GM12875 (cell line): ENCODE data around the gene WDFY1.
"Not testable (repeated sequence)": the region's sequence is repeated elsewhere in the genome, so short reads cannot be mapped to it uniquely, and the experiment has no call there.

Experiments
- H3K4me3 ChIP-seq: one replicate; pipeline ENCODE4 v1.5.1; 2011; ENCODE audit warnings: low read depth, low read length, control low read depth
- CTCF ChIP-seq: IDR thresholded peaks from 2 replicates; pipeline ENCODE4 v1.5.1; 2011; ENCODE audit warnings: low read depth, mild to moderate bottlenecking, control low read depth, inconsistent platforms, low read length, moderate library complexity, borderline replicate concordance; ENCODE audit not compliant: insufficient read depth

Gene WDFY1

DNA sequence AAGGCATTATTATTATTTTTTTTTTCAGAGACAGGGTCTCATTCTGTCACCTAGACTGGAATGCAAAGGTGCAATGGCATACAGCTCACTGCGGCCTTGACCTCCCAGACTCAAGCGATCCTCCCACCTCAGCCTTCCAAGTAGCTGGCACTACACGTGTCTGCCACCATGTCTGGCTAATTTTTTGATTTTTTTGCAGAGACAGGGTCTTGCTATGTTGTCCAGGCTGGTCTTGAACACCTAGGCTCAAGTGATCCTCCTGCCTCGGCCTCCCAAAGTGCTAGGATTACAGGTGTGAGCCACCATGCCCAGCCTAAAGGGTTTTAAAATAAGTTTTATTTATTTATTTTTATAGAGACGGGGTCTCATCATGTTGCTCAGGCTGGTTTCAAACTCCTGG, 62.4 kb downstream of the WDFY1 start:
- no peak for TF ChIP-seq CTCF

DNA sequence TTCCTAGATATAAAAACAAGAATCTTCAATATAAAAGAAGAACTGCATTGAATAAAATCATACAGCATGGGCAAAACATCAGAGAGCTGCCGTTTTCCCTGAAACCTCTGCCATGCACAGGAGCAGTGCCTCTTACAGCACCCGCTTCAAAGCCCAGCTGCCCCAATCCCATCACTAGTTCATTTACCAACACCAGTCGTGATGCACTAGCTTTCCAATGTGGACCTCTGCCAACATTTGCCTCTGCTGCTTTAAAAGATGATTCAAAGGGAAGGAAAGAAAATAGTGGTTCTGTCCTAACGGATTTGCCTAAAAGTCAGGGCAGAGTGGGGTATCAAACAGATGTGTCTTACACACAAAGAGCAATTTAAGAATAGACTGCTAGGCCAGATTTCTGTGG, 64.3 kb downstream of the WDFY1 start:
- H3K4me3 ChIP-seq = no peak overlapping the region
- TF ChIP-seq CTCF = no peak

More for the DNA sequence above, 62.4 kb downstream of the WDFY1 start:
- H3K4me3 ChIP-seq = no peak overlapping the region

DNA sequence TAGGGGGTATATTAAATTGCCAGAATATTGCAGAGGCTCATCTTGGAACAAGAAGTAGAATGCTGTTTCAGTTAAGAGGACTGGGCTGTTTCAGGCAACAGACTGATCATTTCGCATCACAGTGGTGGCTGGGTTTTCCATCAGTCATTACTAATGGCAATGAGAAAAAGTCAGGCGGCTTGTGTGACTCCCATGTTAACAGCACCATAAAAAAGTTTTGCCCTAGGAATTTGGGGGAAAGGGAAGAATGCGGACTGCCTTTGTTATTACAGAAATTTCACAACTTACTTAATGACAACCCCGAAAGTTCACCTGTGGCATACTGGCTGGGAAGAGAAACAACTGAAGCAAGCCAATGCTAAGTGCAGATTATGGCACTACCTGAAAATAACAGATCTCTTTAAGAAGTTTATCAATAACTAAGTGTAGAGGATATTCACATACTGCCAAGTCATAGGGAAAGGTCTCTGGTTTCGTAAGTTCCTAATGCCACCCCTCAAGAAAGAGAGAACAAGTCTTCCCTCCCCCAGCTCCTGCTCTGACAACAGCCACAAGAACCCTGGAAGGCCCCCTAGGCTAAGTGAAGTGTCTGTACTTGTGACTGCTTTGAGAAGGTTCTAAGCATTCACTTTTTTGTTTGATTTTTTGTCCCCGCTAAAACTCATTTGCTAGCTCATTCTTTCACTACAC, 67.3 kb downstream of the WDFY1 start:
- TF ChIP-seq CTCF = no peak

GRCh38 chr2:223873672-223874071, 71.5 kb downstream of the WDFY1 start:
- no peak overlapping the region for H3K4me3 ChIP-seq
- no peak for TF ChIP-seq CTCF

More for the DNA sequence above, 67.3 kb downstream of the WDFY1 start:
- H3K4me3 ChIP-seq = no peak overlapping the region

DNA sequence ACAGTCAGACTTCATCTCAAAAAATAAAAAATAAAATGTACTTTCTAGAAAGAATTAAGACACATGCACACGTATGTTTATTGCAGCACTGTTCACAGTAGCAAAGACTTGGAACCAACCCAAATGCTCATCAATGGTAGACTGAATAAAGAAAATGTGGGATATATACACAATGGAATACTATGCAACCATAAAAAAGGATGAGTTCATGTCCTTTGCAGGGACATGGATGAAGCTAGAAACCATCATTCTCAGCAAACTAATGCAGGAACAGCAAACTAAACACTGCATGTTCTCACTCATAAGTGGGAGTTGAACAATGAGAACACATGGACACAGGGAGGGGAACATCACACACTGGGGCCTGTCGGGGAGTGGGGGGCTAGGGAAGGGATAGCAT, 72.4 kb downstream of the WDFY1 start:
- not testable (repeated sequence) for H3K4me3 ChIP-seq

DNA sequence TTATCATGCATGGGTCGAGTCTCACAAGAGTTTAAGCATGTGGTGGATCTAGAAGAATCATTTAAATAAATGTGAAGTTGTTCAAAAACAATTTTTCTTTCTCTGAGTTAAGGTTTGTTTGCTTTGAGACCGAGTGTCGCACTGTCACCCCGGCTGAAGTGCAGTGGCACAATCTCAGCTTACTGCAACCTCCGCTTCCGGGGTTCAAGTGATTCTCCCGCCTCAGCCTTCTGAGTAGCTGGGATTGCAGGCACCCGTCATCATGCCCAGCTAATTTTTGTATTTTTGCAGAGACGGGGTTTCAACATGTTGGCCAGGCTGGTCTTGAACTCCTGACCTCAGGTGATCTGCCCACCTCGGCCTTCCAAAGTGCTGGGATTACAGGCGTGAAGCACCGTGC, 73.5 kb downstream of the WDFY1 start:
- H3K4me3 ChIP-seq = not testable (repeated sequence)

DNA sequence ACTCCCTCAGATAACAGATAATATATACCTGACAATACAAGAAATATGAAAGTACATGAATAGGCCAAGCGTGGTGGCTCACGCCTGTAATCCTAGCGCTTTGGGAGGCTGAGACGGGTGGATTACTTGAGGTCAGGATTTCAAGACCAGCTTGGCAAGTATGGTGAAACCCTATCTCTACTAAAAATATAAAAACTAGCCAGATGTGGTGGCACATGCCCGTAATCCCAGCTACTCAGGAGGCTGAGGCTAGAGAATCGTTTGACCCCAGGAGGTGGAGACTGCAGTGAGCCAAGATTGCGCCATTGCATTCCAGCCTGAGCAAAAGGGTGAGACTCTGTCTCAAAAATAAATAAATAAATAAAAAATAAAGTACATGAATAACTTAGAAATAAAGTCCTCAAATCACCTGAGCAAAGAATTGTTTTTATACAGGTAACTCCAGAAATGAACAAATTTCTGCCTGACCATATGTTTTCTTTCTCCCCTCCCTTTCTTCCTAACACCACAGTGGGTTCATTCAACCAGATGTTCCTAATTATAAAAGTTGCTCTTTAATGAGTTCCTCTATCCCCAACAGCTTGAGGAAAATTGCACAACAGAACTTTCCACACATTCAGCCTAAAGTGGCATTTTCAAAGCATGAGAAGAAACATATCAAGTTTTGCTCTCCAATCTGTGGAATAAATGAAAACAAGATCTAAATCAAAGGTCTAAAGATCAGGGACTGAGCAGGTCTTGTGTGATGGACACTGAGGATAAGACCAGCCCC, 74.1 kb downstream of the WDFY1 start:
- no peak overlapping the region for H3K4me3 ChIP-seq
- TF ChIP-seq CTCF = no peak

GRCh38 chr2:223868005-223868404, 77.1 kb downstream of the WDFY1 start:
- no peak for TF ChIP-seq CTCF
- no peak overlapping the region for H3K4me3 ChIP-seq
